B cell (primary cell): ENCODE data around the gene ANO9. TPM values are rescaled to one million over a fixed set of nuclear protein-coding genes. Genes with fewer than 3 reads are reported as not detected.

Source experiments
- ATAC-seq: fragments of 200-7000 bp; cut with Tn5 transposase; one replicate; pipeline ENCODE4 v1.10.0; 2021; ENCODE audit warnings: low read depth, mild to moderate bottlenecking, moderate number of reproducible peaks, moderate library complexity
- CTCF ChIA-PET: fragments of 350-600 bp; sonication (Branson Sonifier 250); formaldehyde crosslinking; loops from one replicate; lab custom pipeline; 2021; ENCODE audit warnings: antibody characterized with exemption, inconsistent platforms; lab: Charles Lee
- POLR2A ChIA-PET: fragments of 350-600 bp; sonication (Branson Sonifier 250); formaldehyde crosslinking; loops from one replicate; lab custom pipeline; 2021; ENCODE audit warnings: antibody characterized with exemption; lab: Charles Lee
- DNase-seq: peaks from one replicate; pipeline ENCODE4 v3.0.0; 2013
- H2AFZ ChIP-seq: 2 replicates; pipeline ENCODE4 v1.6.1; 2012; ENCODE audit warnings: mild to moderate bottlenecking, low read depth, low read length; ENCODE audit not compliant: insufficient read depth, poor library complexity, severe bottlenecking
- H3K27ac ChIP-seq, 2 donors: 1 replicate in 1 of 2; 2 replicates in 1 of 2; pipeline ENCODE4 v1.5.1; 2012 to 2013; ENCODE audit warnings: low read length in 2 of 2, mild to moderate bottlenecking in 2 of 2, moderate library complexity in 1 of 2
- H3K27me3 ChIP-seq, 4 experiments: fragments of 200-600 bp in 1 of 4; sonication (generic) in 1 of 4; replicated peaks in 1 of 4; 1 replicate in 2 of 4; 2 replicates in 2 of 4; pipeline versions ENCODE4 v1.6.1 to v1.7.0; 2013 to 2016; ENCODE audit warnings: low read length in 3 of 4, mild to moderate bottlenecking in 2 of 4, mixed read lengths in 1 of 4, moderate library complexity in 1 of 4; ENCODE audit not compliant: insufficient read depth in 4 of 4, control insufficient read depth in 3 of 4; ENCODE audit errors: control extremely low read depth in 1 of 4
- H3K36me3 ChIP-seq, 2 experiments: replicated peaks in 1 of 2; 1 replicate in 1 of 2; 2 replicates in 1 of 2; pipeline versions ENCODE4 v1.6.1 to v1.7.1; 2013; ENCODE audit warnings: low read length in 1 of 2; ENCODE audit not compliant: insufficient read depth in 2 of 2, control insufficient read depth in 1 of 2; ENCODE audit errors: control extremely low read depth in 1 of 2, extremely low read depth in 1 of 2
- H3K4me1 ChIP-seq, 2 donors: fragments of 200-600 bp in 1 of 2; sonication (generic) in 1 of 2; 1 replicate in 1 of 2; 2 replicates in 1 of 2; pipeline versions ENCODE4 v1.5.1 to v1.6.1; 2013 to 2017; ENCODE audit warnings: low read length in 2 of 2; ENCODE audit not compliant: control insufficient read depth in 2 of 2, insufficient read depth in 2 of 2
- H3K4me2 ChIP-seq: replicated peaks from 2 replicates; pipeline ENCODE3; 2012; ENCODE audit warnings: mild to moderate bottlenecking, low read depth, low read length; ENCODE audit not compliant: poor library complexity, severe bottlenecking
- H3K4me3 ChIP-seq, 5 experiments: fragments of 200-600 bp in 1 of 5; sonication (generic) in 1 of 5; 1 replicate in 3 of 5; 2 replicates in 2 of 5; pipeline versions ENCODE4 v1.5.1 to v1.7.0; 2011 to 2016; ENCODE audit warnings: low read length in 4 of 5, mild to moderate bottlenecking in 4 of 5, low read depth in 2 of 5, control low read depth in 1 of 5, moderate library complexity in 1 of 5; ENCODE audit not compliant: insufficient read depth in 1 of 5; ENCODE audit errors: control extremely low read depth in 1 of 5, extremely low read depth in 1 of 5
- H3K79me2 ChIP-seq: fragments of 200-600 bp; sonication (generic); one replicate; pipeline ENCODE4 v1.6.0; 2016; ENCODE audit warnings: low read length; ENCODE audit not compliant: control insufficient read depth, insufficient read depth
- H3K9ac ChIP-seq: fragments of 200-600 bp; sonication (generic); 2 replicates; pipeline ENCODE4 v1.6.1; 2017; ENCODE audit warnings: mild to moderate bottlenecking, low read length, moderate library complexity
- H3K9me3 ChIP-seq, 3 donors: one replicate each; pipeline versions ENCODE4 v1.6.1 to v1.7.1; 2013; ENCODE audit warnings: low read length in 2 of 3; ENCODE audit not compliant: control insufficient read depth in 2 of 3, insufficient read depth in 1 of 3; ENCODE audit errors: control extremely low read depth in 1 of 3
- H4K20me1 ChIP-seq: 2 replicates; pipeline ENCODE4 v1.6.0; 2012; ENCODE audit warnings: mild to moderate bottlenecking, low read length; ENCODE audit not compliant: insufficient read depth, control insufficient read depth, poor library complexity, severe bottlenecking
- H3K27ac Mint-ChIP-seq: one replicate; pipeline ENCODE4 v1.8.0; 2021; ENCODE audit warnings: mixed read lengths
- H3K27me3 Mint-ChIP-seq: one replicate; pipeline ENCODE4 v1.8.0; 2021; ENCODE audit warnings: mixed read lengths
- H3K4me1 Mint-ChIP-seq: one replicate; pipeline ENCODE4 v1.8.0; 2021; ENCODE audit warnings: mixed read lengths
- H3K4me3 Mint-ChIP-seq: one replicate; pipeline ENCODE4 v1.8.0; 2021; ENCODE audit warnings: mixed read lengths
- H3K9me3 Mint-ChIP-seq: one replicate; pipeline ENCODE4 v1.8.0; 2022; ENCODE audit warnings: mixed read lengths; ENCODE audit not compliant: insufficient read depth
- EZH2 ChIP-seq: IDR thresholded peaks from 2 replicates; pipeline ENCODE4 v1.6.1; 2012; ENCODE audit warnings: borderline replicate concordance, low read depth, mild to moderate bottlenecking, moderate library complexity, low read length; ENCODE audit not compliant: insufficient read depth, poor library complexity, severe bottlenecking
- WGBS: methylation state at CpG from one replicate; pipeline ENCODE4 v1.1.5; 2013; ENCODE audit warnings: missing lambda C conversion rate; ENCODE audit not compliant: insufficient coverage; 5-methylcytosine and 5-hydroxymethylcytosine counted together
- intact Hi-C: fragments of 100-400 bp; cut with micrococcal nuclease; formaldehyde crosslinking; loops from one replicate; pipeline ENCODE4 v1.10.0; 2022
- polyA plus RNA-seq: library from polyadenylated mRNA; depleted of rRNA; stranded (reverse); fragments of >200 nt; gene quantifications from 2 replicates; pipeline ENCODE4 v1.2.3, GENCODE V29; 2012
- total RNA-seq, 2 donors: library from RNA; stranded (reverse); fragments of 120-200 nt in 1 of 2; gene quantifications; 1 replicate in 1 of 2; 2 replicates in 1 of 2; pipeline versions ENCODE4 v1.2.3 to v1.2.4, GENCODE V29; 2013 to 2022
- TF ChIP-seq, protein P1 (sequence below): fragments of 200-600 bp; IDR thresholded peaks from one replicate; pipeline ENCODE4 v1.8.0; 2022; ENCODE audit warnings: antibody characterized with exemption, mild to moderate bottlenecking

ANO9 gene
- total and polyA plus RNA-seq, 2 donors (not counting 1 experiment from before 2014, with no cell fraction given), result 62.0 to 107 TPM

DNA sequence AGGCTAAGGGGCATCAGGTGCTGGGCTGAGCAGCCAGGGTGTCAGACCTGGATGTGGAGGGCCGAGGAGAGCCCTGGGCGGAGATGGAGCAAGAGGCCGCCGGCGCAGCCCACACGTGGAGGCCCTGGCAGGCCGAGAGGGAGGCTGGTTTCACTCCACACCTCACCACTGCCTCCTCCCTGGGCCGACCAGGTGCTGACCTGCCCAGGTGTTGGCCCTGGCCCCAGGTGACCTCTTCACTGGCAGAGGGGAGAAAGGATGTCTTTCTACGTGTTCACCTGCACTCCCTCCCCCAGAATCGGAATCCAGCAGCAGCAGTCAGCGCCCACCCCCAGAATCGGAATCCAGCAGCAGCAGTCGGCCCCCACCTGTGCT, 781 bp downstream of the ANO9 start:
- Histone ChIP-seq H2AFZ (no peak overlapping the region), H3K9me3 (no peaks in the 10 kb centered on the region), H3K4me2 (peak overlapping the region; percentile 84), H3K4me3 (peak overlapping the region in 4 of 5 experiments; percentile 41 to 58 (median 52)), H3K79me2 (peaks cover 16% of the 10 kb centered on the region), H3K27me3 (no peaks in the 10 kb centered on the region), H3K9ac (peak overlapping the region; percentile 67), H3K36me3 (no peaks in the 10 kb centered on the region), H3K27ac (no peak overlapping the region), H4K20me1 (no peaks in the 10 kb centered on the region), H3K4me1 (peaks cover 6 to 14% of the 10 kb centered on the region in 2 donors)
- intact Hi-C loops, result no loop called here
- Mint-ChIP-seq H3K4me1 (peaks cover 13% of the 10 kb centered on the region), H3K27me3 (no peaks in the 10 kb centered on the region), H3K9me3 (no peaks in the 10 kb centered on the region), H3K27ac (no peak overlapping the region), H3K4me3 (peak overlapping the region; percentile 75)
- CTCF ChIA-PET, result interaction anchor here (2.3 kb wide), 1 partner anchor 10 kb away, joined by 8 read pairs; the partner anchor contains the start of gene PTDSS2
- no peak for DNase-seq
- TF ChIP-seq, protein P1, sequence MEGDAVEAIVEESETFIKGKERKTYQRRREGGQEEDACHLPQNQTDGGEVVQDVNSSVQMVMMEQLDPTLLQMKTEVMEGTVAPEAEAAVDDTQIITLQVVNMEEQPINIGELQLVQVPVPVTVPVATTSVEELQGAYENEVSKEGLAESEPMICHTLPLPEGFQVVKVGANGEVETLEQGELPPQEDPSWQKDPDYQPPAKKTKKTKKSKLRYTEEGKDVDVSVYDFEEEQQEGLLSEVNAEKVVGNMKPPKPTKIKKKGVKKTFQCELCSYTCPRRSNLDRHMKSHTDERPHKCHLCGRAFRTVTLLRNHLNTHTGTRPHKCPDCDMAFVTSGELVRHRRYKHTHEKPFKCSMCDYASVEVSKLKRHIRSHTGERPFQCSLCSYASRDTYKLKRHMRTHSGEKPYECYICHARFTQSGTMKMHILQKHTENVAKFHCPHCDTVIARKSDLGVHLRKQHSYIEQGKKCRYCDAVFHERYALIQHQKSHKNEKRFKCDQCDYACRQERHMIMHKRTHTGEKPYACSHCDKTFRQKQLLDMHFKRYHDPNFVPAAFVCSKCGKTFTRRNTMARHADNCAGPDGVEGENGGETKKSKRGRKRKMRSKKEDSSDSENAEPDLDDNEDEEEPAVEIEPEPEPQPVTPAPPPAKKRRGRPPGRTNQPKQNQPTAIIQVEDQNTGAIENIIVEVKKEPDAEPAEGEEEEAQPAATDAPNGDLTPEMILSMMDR, result no peak
- TF ChIP-seq EZH2, result no peak
- WGBS, result 93% methylated on average over 7 of the region's 13 CpGs
- ATAC-seq, result no peak
- POLR2A ChIA-PET, result no interaction called here

DNA sequence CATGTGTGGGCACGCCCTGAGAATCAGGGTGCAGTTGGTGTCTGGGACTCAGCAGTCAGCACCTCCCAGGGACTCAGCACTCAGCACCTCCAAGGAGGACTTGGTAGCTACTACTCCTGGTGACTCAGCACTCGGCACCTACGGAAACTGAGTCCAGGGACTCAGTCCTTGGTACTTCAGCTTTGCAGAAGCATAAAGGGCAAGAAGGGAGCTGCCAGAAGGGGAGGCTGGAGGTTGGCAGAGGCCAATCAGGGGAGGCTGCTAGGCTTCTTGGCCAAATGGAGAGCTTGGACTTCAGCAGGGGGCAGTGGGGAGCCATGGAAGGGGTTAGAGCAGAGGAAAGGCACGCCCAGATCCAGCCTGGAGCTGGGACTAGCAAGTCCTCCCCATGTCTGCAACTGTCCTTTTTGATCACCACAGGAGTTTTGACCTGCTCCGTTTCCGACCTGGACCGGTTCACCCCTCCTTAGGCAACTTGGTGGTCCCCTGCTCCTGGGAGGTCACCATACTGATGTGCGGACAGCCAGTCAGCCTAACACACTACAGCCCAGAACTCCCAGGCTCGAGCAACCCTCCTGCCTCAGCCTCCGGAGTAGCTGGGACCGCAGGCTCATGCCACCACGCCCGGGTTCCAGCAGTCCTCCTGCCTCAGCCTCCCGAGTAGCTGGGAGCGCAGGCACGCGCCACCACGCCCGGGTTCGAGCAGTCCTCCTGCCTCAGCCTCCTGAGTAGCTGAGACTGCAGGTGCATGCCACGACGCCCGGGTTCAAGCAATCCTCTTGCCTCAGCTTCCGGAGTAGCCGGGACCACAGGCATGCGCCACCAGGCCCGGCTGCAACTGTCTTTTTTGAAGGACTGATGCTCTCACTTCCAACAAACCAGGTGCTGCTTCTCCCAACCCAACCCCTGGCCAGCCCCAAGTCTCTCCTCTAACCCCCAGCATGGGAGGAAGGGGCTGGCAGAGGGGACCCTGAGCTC, 1.5 kb downstream of the ANO9 start:
- Mint-ChIP-seq H3K4me1 (peaks cover 13% of the 10 kb centered on the region), H3K9me3 (no peaks in the 10 kb centered on the region), H3K27ac (no peak overlapping the region), H3K4me3 (peak overlapping the region; percentile 75), H3K27me3 (no peaks in the 10 kb centered on the region)
- H3K79me2 ChIP-seq, result peaks cover 16% of the 10 kb centered on the region
- TF ChIP-seq, protein P1, result no peak
- no peak for TF ChIP-seq EZH2
- intact Hi-C loops, result no loop called here
- peak overlapping the region; percentile 84 for H3K4me2 ChIP-seq
- POLR2A ChIA-PET, result interaction anchor here (0.6 kb wide), 1 partner anchor 33 kb away, joined by 4 read pairs; no protein-coding TSS in a partner anchor
- H3K9ac ChIP-seq, result no peak overlapping the region
- WGBS, result 95% methylated on average over 27 of the region's 27 CpGs
- ATAC-seq, result no peak
- no peaks in the 10 kb centered on the region for H3K9me3 ChIP-seq
- H3K27me3 ChIP-seq, result no peaks in the 10 kb centered on the region
- H3K27ac ChIP-seq, result no peak overlapping the region
- no peak for DNase-seq
- H3K4me3 ChIP-seq, result no peak overlapping the region
- H3K4me1 ChIP-seq, result peaks cover 6 to 14% of the 10 kb centered on the region in 2 donors
- H4K20me1 ChIP-seq, result no peaks in the 10 kb centered on the region
- H2AFZ ChIP-seq, result no peak overlapping the region
- no peaks in the 10 kb centered on the region for H3K36me3 ChIP-seq
- CTCF ChIA-PET, result interaction anchor here (0.7 to 2.3 kb wide), 3 partner anchors 8 to 219 kb away, joined by 3 to 8 read pairs (median 6); partner anchors contain the start of gene PTDSS2
